NCI-H1417 treated with DMSO at 0.1 percent for 48 hours (cell line): ENCODE data around the gene L1TD1.
"Not testable (repeated sequence)": the region's sequence is repeated elsewhere in the genome, so short reads cannot be mapped to it uniquely, and the experiment has no call there.

Experiments
- DNase-seq: peaks from one replicate; lab custom pipeline; 2025; lab: John Stamatoyannopoulos, UW

The L1TD1 gene

DNA sequence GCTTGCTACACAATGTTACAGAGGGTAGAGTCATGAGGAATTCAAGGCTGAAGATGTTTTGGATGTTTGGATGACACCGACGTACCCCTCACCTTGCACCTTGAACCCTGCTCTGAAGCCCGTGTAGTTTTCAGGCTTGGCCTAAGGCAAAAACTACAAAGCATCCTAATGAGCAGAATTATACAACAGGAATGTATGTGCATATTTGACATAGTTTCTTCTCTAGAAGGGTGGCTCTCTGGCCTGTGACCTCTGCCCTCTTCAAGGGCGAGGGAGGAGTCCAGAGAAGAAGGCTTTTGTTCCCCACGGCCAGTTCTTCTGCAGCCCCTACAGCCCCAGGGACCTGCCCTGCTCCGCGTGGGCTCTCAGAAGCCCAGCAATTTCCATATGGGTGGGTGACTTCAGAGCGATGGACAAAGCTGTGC is 43.3 kb downstream of the L1TD1 start:
- no peak for DNase-seq

DNA sequence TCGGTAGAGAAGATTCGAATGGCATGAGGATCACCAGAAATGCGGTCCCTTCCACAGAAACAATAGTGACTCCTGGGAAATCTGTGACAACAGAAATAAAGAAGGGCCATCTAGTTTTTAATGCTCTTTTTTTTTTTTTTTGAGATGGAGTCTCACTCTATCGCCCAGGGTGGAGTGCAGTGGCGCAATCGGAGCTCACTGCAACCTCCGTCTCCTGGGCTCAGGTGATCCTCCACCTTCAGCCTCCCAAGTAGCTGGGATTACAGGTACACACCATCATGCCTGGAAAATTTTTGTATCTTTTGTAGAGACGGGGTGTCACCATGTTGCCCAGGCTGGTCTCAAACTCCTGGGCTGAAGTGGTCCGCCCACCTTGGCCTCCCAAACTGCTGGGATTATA is 43.9 kb downstream of the L1TD1 start:
- no peak for DNase-seq

DNA sequence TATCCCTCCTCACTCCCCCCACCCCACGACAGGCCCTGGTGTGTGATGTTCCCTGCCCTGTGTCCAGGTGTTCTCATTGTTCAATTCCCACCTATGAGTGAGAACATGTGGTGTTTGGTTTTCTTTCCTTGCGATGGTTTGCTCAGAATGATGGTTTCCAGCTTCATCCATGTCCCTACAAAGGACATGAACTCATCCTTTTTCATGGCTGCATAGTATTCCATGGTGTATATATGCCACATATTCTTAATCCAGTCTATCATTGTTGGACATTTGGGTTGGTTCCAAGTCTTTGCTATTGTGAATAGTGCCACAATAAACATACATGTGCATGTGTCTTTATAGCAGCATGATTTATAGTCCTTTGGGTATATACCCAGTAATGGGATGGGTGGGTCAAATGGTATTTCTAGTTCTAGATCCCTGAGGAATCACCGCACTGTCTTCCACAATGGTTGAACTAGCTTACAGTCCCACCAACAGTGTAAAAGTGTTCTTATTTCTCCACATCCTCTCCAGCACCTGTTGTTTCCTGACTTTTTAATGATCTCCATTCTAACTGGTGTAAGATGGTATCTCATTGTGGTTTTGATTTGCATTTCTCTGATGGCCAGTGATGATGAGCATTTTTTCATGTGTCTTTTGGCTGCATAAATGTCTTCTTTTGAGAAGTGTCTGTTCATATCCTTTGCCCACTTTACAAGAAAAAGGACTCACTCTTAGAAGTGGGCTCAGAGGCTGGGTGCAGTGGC is 45.2 kb downstream of the L1TD1 start:
- DNase-seq, result not testable (repeated sequence)

DNA sequence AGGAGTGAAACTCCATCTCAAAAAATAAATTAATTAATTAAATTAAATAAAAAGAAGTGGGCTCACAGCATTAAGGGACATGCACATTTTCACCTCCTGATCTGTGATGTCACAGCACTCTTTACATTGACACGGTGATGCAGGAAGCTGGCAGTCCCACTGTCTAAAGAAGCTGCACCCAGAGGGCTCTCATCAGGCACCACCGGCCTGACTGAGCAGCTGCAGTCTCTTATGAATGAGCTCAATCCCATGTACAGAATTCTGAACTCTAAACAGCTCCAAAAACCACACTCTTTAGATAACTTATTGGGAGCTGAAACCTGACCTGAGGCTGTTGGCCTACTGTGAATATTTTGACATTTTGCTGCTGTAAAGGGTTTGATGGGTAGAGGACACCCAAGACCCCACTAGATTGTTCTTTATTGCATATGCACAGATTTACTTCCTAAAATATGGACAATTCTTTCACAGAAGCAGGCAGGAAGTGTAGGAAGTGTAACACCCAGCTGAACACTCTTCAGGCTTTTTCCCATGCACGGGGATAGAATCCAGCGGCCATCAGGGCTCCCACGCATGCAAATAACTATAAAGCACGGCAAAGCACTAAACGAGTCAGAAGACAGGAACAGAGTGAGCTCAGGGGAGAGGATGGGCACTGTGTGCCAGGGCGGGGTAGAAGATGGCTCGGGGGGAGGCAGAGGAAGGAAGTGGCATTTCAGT is 46.2 kb downstream of the L1TD1 start:
- DNase-seq, result no peak

DNA sequence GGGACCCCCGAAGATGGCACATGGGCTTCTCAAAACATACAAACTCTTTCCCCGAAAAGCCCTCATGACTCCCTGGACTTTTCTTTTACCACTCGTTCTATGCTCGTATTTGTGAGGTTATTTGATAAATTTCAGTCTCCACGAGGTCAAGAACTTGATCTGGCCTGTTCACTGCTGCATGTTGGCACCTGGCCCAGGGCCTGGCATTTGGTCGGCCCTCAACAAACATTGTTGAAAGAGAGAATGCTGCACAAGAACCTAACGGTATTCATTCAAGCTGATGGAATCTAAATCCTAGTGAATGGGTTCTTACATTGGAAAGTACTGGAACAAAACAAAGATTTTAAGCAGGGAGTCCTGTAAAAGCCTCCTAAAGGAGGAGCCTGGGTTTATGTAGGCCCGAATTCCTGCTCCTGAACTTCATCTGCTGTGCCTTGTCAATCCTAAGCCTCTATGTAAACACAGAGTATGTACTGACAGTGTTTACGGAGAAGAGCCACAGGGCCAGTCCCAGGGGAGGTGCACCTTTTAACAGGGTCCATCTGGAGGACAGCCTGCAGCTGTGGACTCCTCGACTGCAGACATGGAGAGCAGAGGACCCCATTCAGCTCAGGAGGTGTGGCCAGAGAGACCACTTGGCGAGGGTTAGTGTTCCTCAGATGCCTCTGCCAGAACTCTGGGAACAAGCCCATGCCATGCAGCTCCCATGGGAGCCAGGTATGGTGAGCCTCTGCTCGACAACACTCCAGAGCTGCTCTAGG is 46.9 kb downstream of the L1TD1 start:
- DNase-seq, result no peak

DNA sequence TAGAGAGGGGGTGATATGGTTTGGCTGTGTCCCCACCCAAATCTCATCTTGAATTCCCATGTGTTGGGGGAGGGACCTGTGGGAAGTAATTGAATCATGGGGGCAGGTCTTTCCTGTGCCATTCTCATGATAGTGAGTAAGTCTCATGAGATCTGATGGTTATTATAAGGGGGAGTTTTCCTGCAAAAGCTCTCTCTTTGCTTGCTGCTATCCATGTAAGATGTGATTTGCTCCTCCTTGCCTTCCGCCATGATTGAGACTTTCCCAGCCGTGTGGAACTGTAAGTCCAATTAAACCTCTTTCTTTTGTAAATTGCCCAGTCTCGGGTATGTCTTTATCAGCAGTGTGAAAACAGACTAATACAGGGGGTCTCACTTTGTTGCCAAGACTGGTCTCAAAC is 49.7 kb downstream of the L1TD1 start:
- DNase-seq, result not testable (repeated sequence)

DNA sequence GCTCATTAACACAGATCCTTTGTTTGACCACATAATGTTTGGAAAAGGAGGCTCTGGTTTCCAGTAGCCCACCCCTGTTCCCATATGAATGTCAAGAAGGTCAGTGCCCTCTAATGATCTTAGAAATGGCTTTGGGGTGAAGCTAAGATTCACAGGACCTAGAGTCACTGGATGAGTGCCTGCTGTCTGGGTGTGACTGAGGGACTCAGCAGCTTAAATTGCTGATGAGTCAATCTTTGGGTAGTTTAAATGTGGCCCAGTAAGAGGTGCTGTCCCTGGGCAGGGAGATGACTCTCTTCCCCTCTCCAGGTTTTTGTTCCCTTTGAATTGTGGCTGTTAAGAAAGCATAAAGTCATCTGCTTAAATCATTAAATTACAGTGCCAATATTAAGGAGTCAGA is 50.6 kb downstream of the L1TD1 start:
- no peak for DNase-seq

DNA sequence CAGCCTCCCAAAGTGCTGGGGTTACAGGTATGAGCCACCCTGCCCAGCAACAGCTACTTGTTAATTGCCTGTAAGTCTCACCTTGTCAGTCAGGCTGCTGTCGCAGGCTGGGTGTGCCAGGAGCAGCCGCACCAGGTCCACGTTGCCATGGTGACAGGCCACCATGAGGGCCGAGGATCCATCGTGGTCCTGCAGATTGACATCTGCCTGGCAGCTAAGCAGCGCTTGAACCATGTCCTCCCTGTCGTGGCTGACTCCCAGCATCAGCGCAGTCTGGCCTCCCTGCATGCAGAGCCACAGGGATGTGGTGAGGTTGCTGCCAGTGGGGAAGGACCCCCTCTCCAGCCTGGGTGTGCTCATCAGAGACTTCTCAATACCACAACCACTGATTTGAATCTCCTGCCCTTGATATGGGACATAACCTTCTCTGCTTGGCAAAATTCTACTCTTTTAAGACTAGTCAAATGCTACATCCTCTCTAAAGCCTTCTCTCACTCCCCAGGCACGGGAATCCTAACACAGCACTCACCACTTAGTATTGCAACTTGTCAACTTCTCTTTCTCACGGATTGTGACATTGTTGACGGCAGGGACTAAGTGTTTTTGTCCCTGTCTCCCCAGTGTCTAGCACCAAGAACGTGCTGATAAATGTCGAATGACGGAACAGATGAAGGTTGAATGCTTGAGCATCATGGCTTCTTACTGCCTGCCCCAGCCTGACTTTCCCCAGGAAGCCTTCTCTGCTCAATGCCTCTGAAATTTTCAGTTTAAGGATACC is 52.9 kb downstream of the L1TD1 start:
- no peak for DNase-seq

DNA sequence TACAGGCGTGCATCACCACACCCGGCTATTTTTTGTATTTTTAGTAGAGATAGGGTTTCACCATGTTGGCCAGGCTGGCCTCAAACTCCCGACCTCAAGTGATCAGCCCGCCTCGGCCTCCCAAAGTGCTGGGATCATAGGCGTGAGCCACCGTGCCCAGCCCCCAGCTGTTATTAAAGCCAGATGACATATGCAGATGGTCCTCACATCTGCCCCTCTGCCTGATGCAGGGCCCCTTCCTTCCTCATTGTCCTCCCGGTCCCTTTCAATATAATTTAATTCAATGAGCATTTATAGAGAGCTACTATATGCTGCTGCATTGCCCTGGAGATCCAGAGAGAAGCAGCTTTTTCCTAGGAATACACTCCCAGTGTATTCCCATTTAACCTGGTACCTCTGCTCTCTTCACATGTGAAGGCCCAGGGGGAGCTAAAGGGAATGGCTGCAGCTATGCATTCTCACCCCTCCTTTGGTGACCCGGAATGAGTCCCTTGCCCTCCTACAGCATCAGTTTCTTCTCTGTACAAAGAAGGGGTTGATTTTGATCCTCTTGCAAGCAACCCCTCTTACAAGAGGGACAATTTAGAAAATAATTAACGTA is 55.6 kb downstream of the L1TD1 start:
- no peak for DNase-seq

DNA sequence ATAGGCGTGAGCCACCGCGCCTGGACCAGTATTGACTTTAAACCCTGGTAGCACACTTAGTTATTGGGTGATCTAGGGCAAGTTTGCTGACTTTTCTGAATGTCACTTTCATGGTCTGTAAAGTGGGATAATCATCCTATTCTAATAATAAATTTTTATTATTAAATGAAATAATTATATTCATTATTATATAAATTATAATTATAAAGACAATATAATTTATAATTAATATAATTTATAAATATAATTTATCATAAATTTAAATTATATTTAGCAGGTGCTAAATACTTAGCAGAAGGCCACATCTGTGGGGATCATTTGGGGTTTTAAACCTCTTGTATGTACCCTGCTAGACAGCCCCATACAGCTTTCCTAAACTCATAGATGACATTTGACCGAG is 64.9 kb downstream of the L1TD1 start:
- no peak for DNase-seq

DNA sequence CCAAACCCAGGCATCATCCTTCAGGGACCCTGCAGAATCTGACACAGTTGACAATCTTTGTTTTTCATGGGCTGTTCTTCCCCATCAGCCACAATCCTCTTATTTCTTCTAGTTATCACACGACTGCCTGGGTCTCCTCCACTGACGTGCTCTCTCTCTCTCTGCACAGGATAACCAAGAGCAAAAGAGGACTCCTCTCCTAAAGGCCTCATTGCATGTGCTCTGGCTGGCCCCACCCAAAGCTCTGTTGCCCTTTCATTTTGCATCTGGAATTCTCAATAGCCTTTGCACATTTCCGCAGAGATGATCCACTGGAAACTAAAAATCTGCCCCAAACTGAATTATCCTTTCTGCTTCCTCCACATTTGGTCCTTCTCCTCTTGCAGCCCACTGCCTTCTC is 66.0 kb downstream of the L1TD1 start:
- DNase-seq, result no peak
